IPS-18a (cell line): ENCODE measurements around the gene RNF227.
A peak's percentile ranks its signal among the peaks of the same experiment; 100 is the strongest.
"Not testable (repeated sequence)": the region's sequence is repeated elsewhere in the genome, so short reads cannot be mapped to it uniquely, and the experiment has no call there.

Experiments used
- H3K27ac ChIP-seq: one replicate; pipeline ENCODE4 v1.5.1; 2013; ENCODE audit warnings: low read length
- H3K27me3 ChIP-seq: one replicate; pipeline ENCODE4 v1.6.1; 2013; ENCODE audit warnings: mild to moderate bottlenecking, low read length; ENCODE audit not compliant: control insufficient read depth, insufficient read depth
- H3K36me3 ChIP-seq: one replicate; pipeline ENCODE4 v1.6.1; 2013; ENCODE audit warnings: low read depth, low read length; ENCODE audit not compliant: control insufficient read depth
- H3K4me1 ChIP-seq: one replicate; pipeline ENCODE4 v1.6.1; 2013; ENCODE audit warnings: low read depth, low read length; ENCODE audit not compliant: control insufficient read depth
- H3K4me3 ChIP-seq: one replicate; pipeline ENCODE4 v1.5.1; 2013; ENCODE audit warnings: low read length
- H3K9ac ChIP-seq: one replicate; pipeline ENCODE4 v1.6.1; 2013; ENCODE audit warnings: mild to moderate bottlenecking, low read length, moderate library complexity
- H3K9me3 ChIP-seq: one replicate; pipeline ENCODE4 v1.6.1; 2013; ENCODE audit warnings: low read depth, low read length; ENCODE audit not compliant: control insufficient read depth

RNF227 gene

DNA sequence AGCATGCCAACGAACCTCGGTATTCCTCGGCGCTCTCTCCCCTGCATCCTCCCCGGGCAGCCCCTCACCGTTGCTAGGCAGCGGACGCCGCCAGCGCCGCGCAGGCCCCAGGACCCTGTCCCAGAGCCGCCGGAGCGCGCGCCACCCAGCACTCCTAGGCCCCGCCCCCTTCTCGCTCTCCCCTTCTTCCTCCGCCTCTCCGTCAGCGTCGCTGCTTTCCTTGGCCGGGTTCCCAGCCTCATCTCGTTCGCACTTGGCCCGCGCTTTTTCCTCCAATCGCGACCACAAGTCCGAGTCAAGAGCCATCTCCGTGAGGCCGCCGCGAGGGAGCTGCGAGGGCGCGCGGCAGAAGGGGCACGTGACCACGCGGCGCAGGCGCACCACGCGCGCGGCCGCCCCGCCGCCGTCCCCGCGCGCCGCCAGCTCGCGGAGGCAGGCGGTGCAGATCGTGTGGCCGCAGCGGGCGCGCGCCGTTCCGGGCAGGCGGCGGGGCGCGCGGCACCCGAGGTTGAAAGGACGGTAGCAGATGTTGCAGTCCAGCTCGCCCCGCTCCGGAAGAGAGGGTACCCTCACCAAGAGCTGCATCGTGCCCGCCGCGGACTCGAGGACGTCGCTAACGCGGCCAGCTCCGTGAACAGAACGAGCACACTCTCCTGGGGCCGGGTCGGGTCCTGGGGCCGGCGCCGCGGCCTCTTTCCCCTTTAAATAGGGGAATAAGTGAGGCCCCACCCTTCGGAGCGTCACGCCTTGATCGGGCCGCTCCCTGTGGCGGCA lies at the start of gene RNF227:
RNF227 (minus strand) TSS at position 679 of the 774 bp plus-strand sequence; CDS start at position 585, 94 bp downstream.
- Histone ChIP-seq H3K9ac (no peak within 1 kb of the TSS), H3K4me1 (peaks cover 3% of the 10 kb centered on the region), H3K27ac (no peak within 1 kb of the TSS), H3K4me3 (peak within 1 kb of the TSS; percentile 47), H3K9me3 (no peaks in the 10 kb centered on the region), H3K27me3 (peaks cover 45% of the 10 kb centered on the region), H3K36me3 (no peaks in the 10 kb centered on the region)

DNA sequence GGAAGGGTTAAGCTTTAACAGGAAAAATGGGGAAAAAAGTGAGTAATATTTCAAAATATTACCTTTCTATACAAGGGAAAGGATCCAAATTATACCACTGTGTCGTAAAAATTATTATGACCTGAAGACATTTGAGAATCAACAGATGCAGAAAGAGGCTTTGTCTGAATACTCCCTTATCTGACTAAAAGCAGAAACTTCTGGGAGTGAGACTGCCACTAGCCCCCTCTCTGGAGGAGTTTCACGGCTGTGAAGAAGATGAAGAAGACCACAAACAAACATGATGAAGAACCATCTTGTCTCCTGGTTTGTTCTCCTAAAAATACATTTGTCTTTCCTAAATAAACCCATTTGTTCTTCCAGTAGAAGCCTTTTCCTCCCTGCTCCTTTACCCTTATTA lies 45.3 kb upstream of the RNF227 start:
- Histone ChIP-seq H3K9ac (no peak overlapping the region), H3K4me1 (no peaks in the 10 kb centered on the region), H3K27ac (no peak overlapping the region), H3K9me3 (no peaks in the 10 kb centered on the region), H3K4me3 (no peak overlapping the region), H3K36me3 (no peaks in the 10 kb centered on the region), H3K27me3 (no peaks in the 10 kb centered on the region)

DNA sequence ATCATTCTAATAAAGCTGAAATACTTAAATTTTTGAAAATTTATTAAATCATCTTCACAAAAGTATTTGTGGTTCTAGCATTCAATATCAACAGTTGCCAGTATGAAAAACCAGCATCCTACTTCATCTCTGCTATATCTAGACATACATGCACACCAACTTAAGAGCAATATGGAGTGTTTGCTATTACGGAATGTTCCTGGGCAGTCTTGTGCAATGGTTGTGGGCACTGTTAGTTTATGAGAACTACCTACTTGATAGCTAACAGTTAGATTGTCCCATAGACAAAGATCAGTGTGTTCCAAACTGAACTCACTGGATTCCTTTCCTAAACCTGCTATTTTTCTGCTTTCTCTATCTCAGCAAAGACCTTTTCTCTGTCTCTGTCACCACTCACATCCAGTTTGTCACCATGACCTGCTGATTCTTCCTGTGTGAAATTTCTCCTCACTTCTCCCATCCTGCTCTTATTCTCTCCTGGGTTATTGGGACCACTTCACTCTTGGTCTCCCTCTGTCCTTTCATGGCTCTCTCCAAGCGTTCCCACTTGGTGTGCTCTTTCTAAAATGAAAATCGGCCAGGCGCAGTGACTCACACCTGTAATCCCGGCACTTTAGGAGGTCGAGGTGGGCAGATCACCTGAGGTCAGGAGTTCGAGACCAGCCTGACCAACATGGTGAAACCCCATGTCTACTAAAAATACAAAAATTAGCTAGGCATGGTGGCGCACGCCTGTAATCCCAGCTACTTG lies 43.6 kb upstream of the RNF227 start:
- no peaks in the 10 kb centered on the region for H3K9me3 ChIP-seq
- H3K4me1 ChIP-seq, result no peaks in the 10 kb centered on the region
- no peak overlapping the region for H3K27ac ChIP-seq
- no peaks in the 10 kb centered on the region for H3K27me3 ChIP-seq
- no peak overlapping the region for H3K9ac ChIP-seq
- no peak overlapping the region for H3K4me3 ChIP-seq
- H3K36me3 ChIP-seq, result no peaks in the 10 kb centered on the region

DNA sequence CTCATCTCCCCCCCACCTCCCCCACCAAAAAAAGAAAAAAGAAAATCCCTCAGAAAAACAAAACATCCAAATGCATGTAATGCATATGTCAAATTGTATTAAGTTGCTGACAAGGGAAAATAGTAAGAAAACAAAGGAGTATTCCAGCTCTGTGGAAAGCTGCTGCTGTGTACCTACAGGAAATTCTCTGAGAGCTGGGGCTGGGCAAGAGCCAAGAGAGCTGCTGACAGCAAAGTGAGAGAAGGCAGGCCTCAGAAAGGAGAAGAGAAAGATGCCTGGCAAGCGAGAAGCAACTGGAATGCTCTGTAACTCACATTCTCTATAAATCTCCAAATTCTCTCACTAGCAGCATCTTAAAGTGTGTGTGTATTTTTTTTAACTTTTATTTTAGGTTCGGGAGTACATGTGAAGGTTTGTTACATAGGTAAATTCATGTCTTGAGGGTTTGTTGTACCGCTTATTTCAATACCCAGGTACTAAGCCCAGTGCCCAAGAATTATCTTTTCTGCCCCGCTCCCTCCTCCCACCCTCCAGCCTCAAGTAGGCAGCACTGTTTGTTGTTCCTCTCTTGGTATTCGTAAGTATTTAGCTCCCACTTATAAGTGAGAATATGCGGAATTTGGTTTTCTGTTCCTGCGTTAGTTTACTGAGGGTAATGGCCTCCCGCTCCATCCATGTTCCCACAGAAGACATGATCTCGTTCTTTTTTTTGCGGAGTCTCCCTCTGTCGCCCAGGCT lies 40.3 kb upstream of the RNF227 start:
- Histone ChIP-seq H3K4me1 (no peaks in the 10 kb centered on the region), H3K9ac (no peak overlapping the region), H3K9me3 (no peaks in the 10 kb centered on the region), H3K36me3 (no peaks in the 10 kb centered on the region), H3K27ac (no peak overlapping the region), H3K27me3 (no peaks in the 10 kb centered on the region), H3K4me3 (no peak overlapping the region)

DNA sequence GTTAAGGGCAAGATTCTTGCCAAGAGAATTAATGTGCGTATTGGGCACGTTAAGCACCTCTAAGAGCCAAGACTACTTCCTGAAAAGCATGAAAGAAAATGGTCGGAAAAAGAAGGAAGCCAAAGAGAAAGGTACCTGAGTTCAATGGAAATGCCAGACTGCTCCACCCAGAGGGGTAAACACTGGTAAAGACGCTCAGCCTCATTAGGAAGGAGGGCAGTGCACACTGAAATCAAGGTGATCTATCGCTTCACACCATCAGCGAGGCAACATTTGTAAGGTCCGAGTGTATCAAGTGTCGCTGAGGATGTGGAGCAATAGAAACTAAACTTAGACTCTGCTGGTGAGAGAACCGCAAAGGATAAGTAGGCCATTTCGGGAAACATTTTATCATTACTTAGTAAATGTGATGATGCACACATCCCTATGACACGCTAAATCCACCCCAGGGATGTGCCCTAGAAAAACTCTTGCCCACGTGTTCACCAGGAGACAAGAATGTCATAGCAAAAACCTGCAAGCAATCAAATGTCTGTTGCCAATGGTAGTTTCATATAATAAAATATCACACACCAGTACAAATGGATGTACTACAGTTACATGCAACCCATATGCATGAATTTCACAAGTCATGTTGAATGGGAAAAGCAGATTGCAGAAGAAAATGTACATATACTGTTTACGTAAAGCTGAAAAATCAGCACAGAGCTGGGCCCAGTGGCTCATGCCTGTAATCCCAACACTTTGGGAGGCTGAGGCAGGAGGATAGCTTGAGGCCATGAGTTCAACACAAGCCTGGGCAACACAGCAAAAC lies 39.5 kb upstream of the RNF227 start:
- H3K9me3 ChIP-seq, result no peaks in the 10 kb centered on the region
- no peaks in the 10 kb centered on the region for H3K36me3 ChIP-seq
- H3K9ac ChIP-seq, result no peak overlapping the region
- no peaks in the 10 kb centered on the region for H3K4me1 ChIP-seq
- no peaks in the 10 kb centered on the region for H3K27me3 ChIP-seq
- H3K4me3 ChIP-seq, result no peak overlapping the region
- H3K27ac ChIP-seq, result no peak overlapping the region

- not testable (repeated sequence) for H3K27me3 ChIP-seq, H3K27ac ChIP-seq, H3K9me3 ChIP-seq, H3K4me1 ChIP-seq, H3K9ac ChIP-seq, H3K36me3 ChIP-seq, H3K4me3 ChIP-seq
These were observed 37.2 kb upstream of the RNF227 start for GRCh38 chr17:7953266-7953665.

- Histone ChIP-seq H3K9me3 (no peaks in the 10 kb centered on the region), H3K27me3 (no peaks in the 10 kb centered on the region), H3K9ac (no peak overlapping the region), H3K27ac (no peak overlapping the region), H3K36me3 (peaks cover 17% of the 10 kb centered on the region), H3K4me3 (no peak overlapping the region), H3K4me1 (no peaks in the 10 kb centered on the region)
These were observed 35.2 kb upstream of the RNF227 start for GRCh38 chr17:7951143-7951792.

- H3K4me1 ChIP-seq, result no peaks in the 10 kb centered on the region
- H3K27me3 ChIP-seq, result no peaks in the 10 kb centered on the region
- H3K36me3 ChIP-seq, result peaks cover 23% of the 10 kb centered on the region
These were observed 34.5 kb upstream of the RNF227 start for GRCh38 chr17:7950578-7950977.

DNA sequence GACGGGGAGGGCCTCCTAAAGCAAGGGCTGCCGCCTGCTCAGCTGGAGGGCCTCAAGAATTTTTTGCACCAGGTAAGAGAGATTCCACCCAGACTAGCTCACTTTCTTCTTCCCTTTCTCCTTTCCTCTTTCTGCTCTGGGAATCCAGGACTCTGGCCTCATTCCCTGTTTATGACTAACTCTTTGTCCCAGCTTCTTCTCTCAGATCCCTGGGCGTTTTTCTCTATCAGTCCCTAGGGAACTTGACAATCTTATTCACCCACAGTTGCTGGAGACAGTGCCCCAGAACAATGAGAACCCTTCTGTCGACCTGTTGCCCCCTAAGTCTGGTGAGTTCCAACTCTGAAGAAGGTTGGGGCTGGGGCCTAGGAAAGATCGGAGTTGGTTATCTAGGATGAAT lies 31.6 kb upstream of the RNF227 start:
- no peaks in the 10 kb centered on the region for H3K27me3 ChIP-seq
- H3K4me3 ChIP-seq, result no peak overlapping the region
- no peak overlapping the region for H3K27ac ChIP-seq
- H3K36me3 ChIP-seq, result peaks cover 44% of the 10 kb centered on the region
- H3K9ac ChIP-seq, result no peak overlapping the region
- no peaks in the 10 kb centered on the region for H3K9me3 ChIP-seq
- no peaks in the 10 kb centered on the region for H3K4me1 ChIP-seq

More at GRCh38 chr17:7950578-7950977, 34.5 kb upstream of the RNF227 start:
- H3K9ac ChIP-seq, result no peak overlapping the region
- no peak overlapping the region for H3K4me3 ChIP-seq
- H3K27ac ChIP-seq, result no peak overlapping the region
- H3K9me3 ChIP-seq, result no peaks in the 10 kb centered on the region

DNA sequence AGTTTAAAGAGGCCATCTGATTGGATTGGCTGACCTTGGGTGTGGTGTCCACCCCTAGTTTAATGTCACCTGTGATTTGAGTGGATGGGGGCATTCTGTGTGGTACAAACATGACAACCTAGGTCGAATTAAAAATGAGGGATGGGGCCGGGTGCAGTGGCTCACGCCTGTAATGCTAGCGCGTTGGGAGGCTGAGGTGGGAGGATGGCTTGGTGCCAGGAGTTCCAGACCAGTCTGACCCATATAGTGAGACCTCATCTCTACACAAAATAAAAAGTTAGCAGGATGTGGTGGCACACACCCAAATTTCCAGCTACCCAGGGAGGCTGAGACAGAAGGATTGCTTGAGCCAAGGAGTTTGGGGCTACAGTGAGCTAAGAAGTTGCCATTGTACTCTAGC lies 30.4 kb upstream of the RNF227 start:
- Histone ChIP-seq H3K27ac (no peak overlapping the region), H3K4me3 (no peak overlapping the region)

More for the DNA sequence above, 30.4 kb upstream of the RNF227 start:
- Histone ChIP-seq H3K9me3 (no peaks in the 10 kb centered on the region), H3K36me3 (peaks cover 44% of the 10 kb centered on the region), H3K9ac (no peak overlapping the region), H3K27me3 (no peaks in the 10 kb centered on the region), H3K4me1 (no peaks in the 10 kb centered on the region)
